ENCODE results near the gene ASIC2.

ASIC2 gene

GRCh38 chr17:33217891-33218290 lies 75.2 kb downstream of the ASIC2 start:
- DNase-seq (ENCODE audit: low read depth in 2 of 2) = no peak
- TF ChIP-seq, protein P1, sequence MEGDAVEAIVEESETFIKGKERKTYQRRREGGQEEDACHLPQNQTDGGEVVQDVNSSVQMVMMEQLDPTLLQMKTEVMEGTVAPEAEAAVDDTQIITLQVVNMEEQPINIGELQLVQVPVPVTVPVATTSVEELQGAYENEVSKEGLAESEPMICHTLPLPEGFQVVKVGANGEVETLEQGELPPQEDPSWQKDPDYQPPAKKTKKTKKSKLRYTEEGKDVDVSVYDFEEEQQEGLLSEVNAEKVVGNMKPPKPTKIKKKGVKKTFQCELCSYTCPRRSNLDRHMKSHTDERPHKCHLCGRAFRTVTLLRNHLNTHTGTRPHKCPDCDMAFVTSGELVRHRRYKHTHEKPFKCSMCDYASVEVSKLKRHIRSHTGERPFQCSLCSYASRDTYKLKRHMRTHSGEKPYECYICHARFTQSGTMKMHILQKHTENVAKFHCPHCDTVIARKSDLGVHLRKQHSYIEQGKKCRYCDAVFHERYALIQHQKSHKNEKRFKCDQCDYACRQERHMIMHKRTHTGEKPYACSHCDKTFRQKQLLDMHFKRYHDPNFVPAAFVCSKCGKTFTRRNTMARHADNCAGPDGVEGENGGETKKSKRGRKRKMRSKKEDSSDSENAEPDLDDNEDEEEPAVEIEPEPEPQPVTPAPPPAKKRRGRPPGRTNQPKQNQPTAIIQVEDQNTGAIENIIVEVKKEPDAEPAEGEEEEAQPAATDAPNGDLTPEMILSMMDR (IDR thresholded peaks at IDR 0.05; ENCODE audit: low read depth, low read length) = no peak
- H3K4me3 ChIP-seq (replicated peaks in 1 of 2; ENCODE audit: low read depth in 2 of 2, low read length in 2 of 2) = no peak overlapping the region

- TF ChIP-seq, protein P1 (IDR thresholded peaks at IDR 0.05; ENCODE audit: low read depth, low read length) = no peak
- DNase-seq (ENCODE audit: low read depth in 2 of 2) = no peak
- H3K4me3 ChIP-seq (replicated peaks in 1 of 2; ENCODE audit: low read depth in 2 of 2, low read length in 2 of 2) = no peak overlapping the region
Measured at GRCh38 chr17:33214996-33215395, 78.1 kb downstream of the ASIC2 start.

DNA sequence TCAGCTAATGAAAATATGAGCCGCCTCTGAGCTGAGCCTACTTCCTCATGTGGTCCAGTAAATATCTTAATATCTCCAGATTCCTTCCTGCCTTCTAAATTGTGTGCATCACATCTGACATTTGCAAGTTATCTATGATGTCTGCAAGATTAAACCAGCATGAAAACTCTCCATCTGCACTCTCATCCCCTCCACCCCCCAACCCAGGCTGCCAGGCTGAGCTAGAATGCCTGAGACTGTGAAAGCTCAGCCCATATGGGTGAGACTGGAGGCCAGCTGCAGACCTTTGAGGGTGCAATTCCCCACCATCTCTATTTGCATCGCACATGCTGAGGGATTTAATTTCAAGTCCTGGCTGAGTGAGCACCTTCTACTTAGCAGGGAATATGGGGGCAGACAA lies 82.8 kb downstream of the ASIC2 start:
- TF ChIP-seq, protein P1 (IDR thresholded peaks at IDR 0.05; ENCODE audit: low read depth, low read length) = no peak
- H3K4me3 ChIP-seq (replicated peaks in 1 of 2; ENCODE audit: low read depth in 2 of 2, low read length in 2 of 2) = no peak overlapping the region
- DNase-seq (ENCODE audit: low read depth in 2 of 2) = no peak

DNA sequence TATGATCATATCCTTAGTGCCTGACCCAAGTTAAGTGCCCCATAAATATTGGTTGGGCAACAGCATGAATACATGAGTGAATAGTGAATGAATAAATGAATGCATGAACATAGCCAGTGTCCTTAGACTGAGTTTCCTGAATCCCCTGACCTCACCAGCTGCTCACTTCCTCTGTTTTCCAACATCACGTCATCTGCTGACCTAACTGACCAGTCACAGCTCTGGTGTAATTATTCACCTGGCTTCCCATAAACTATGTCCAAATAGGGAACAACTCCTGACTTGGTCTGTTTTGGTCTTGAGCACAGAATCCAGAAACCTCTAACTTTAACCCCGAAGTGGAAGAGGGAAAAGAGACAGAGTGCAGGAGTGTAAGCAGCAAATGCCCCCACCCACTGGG lies 83.4 kb downstream of the ASIC2 start:
- TF ChIP-seq, protein P1 (IDR thresholded peaks at IDR 0.05; ENCODE audit: low read depth, low read length) = no peak
- no peak for DNase-seq (ENCODE audit: low read depth in 2 of 2)

GRCh38 chr17:33207231-33207630 lies 85.9 kb downstream of the ASIC2 start:
- TF ChIP-seq, protein P1 (IDR thresholded peaks at IDR 0.05; ENCODE audit: low read depth, low read length) = no peak
- DNase-seq (ENCODE audit: low read depth in 2 of 2) = no peak
- H3K4me3 ChIP-seq (replicated peaks in 1 of 2; ENCODE audit: low read depth in 2 of 2, low read length in 2 of 2) = no peak overlapping the region

More for the DNA sequence above, 83.4 kb downstream of the ASIC2 start:
- H3K4me3 ChIP-seq (replicated peaks in 1 of 2; ENCODE audit: low read depth in 2 of 2, low read length in 2 of 2) = no peak overlapping the region

- TF ChIP-seq, protein P1 (IDR thresholded peaks at IDR 0.05; ENCODE audit: low read depth, low read length) = no peak
- no peak overlapping the region for H3K4me3 ChIP-seq (replicated peaks in 1 of 2; ENCODE audit: low read depth in 2 of 2, low read length in 2 of 2)
- no peak for DNase-seq (ENCODE audit: low read depth in 2 of 2)
Measured at GRCh38 chr17:33205552-33205951, 87.5 kb downstream of the ASIC2 start.

DNA sequence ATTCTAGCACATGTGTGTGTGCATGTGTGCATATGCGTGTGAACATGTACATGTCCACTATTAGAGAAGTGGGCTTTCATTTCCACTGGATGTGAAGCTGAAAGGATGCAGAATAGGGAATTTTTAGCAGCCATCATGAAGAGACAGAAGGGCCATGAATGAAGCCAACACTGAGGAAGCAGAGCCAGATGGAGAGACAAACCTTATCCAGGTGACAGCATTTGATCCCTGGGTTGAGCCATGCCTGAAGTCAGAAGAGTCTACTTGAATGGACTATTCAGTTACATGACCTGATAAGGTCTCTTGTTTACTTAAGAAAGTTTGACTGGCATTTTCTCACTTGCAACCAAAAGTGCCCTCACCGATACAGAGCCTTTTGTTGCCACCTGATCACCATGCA lies 88.4 kb downstream of the ASIC2 start:
- TF ChIP-seq, protein P1 (IDR thresholded peaks at IDR 0.05; ENCODE audit: low read depth, low read length) = no peak

More for the DNA sequence above, 88.4 kb downstream of the ASIC2 start:
- no peak for DNase-seq (ENCODE audit: low read depth in 2 of 2)
- no peak overlapping the region for H3K4me3 ChIP-seq (replicated peaks in 1 of 2; ENCODE audit: low read depth in 2 of 2, low read length in 2 of 2)
